GM21576 (cell line): ENCODE results near the gene ACRBP.

Experiments
- ATAC-seq: cut with Tn5 transposase; IDR thresholded peaks from one replicate; pipeline ENCODE4 v1.9.1; 2021; ENCODE audit warnings: mild to moderate bottlenecking, moderate library complexity; ENCODE audit not compliant: unreplicated experiment

Gene ACRBP

DNA sequence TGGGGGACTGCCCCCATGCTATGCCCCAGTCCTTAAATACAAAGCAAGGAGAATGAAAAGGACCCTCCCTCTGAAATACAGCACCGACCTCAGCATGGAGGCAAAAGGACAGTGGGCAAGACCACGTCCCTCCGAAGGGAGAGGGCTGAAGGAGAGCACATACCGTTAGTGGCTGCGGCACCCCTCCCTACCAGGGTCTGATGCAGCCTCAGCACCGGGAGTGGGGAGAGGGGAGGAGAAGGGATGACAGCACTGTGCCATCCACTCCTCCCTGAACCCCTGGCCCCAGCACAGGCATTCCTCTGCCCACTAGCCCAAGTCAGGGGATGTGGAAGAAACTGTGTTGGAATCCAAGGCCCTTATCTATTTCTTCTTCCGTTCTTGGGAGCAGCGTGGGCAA lies 3.6 kb upstream of the ACRBP start:
- no peak for ATAC-seq

DNA sequence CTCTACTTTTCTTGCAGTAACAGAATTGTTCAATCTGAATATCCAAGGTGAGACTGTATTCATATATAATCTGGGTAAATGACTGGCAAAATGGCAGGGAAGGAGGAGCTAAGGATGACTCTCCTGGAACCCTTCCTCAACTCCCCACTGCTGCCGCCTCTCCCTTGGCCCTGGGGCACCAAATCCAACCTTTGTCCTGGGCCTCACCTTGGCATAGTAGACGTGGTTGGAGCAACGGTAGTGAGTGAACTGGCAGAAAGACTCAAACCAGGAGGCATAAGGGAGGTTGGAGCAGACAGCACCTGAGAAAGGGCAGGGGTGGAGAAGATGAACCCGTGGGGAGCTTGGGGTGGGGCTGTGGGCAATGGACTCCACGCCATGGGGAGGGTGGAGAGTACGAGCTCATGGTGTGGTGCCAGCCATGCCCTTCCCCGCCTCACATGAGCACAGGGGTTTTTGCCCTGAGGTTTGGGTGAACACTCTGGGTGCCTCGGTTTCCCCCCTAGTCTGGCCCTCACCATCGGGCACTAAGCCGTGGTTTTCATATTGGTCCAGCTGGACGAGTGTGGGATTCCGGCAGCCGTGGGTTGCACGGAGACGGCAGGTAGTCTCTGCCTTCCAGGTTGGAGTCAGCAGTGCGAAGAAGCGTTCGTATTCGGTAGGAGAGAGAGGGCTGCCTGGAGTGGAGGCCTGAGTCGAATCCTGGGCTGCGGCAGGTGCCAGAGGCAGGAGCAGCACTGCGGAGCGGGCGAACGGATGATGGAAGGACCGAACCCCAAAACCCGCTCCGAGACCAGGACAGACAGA lies 753 bp downstream of the ACRBP start:
- no peak for ATAC-seq

DNA sequence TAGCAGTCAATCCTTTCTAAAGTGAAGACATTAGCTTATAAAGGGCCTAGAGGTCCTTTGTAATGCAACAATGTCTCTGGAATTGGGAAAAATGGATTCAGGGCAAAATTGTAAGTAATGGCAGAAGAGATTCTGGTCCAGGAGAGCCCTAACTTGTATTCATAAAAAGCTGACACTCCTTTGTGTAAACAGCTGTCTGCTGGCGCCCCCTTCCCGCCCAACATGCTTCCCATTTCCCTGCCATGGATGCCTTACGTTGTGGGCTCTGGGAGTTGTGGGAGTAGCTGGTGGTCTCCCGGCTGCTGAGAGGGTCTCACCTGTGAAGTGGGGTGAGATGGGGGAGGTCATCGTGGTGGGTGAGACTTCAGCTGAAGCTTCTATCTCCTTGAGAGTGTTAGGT lies 2.3 kb downstream of the ACRBP start:
- no peak for ATAC-seq

DNA sequence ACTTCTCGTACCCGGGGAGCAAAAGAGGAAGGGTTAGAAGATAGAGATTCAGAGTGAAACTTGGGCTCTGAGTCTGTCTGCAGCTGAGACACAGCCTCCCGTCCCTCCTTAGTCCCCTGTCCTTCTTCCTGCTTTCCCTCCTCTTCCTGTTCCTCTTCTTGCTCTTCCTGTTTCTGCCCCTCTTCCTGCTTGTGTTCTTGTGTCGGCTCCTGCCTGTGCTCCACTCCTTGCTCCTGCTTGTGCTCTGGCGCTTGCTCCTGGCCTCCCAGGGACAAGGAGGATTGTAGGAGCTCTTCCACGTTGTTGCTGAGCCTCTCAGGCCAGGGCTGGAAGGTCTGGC lies 3.0 kb downstream of the ACRBP start:
- ATAC-seq, result no peak

DNA sequence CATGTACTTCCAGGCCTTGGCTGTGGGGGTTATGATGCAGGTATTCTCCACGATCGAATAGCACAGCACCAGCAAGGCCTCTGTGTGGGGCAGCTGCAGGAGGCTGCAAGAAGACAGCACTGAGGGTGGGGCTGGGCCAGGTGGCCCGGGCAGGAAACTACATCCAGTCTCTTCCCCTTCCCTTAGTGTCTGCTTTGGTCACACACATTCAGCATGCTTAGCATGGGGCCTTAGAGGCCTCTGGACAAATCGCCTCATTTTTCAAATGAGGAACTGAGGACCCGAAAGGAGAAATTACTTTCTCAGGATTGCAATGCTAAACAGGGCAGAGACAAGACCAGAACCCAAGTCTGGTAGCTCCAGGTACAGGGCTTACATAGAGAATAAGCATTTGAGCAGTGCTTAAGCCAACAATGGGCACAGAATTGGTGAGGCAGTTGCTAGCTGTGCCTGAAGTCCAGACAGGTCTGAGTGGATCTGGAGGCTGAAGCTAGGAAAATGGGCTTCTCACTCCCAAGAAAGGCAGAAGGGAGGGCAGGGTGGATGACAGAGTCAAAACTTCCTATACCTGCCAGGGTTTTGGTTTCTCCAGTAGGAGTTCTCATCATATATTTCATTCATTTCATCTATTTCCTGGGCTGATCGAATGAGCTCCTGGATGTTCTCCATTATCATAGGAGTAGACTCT lies 3.5 kb downstream of the ACRBP start:
- no peak for ATAC-seq

DNA sequence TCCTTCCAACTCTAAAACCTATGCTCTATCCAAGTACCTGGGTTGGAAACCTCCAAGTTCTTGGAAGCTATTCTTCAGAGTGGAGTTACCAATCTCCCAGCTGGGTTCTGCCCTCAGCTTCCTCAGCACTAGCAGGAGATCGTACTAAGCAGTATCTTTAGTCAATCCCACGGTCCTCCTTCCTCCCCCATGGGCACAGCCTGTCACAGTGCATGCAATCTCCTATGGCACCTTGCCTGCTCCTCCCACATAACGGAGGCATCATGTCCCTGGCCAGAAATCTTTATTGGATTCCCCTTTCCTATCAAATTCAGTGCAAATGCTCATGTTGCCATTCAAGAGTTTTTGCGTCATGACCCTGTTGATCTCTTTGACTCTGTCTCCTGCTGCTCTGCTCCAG lies 6.1 kb downstream of the ACRBP start:
- ATAC-seq, result no peak

DNA sequence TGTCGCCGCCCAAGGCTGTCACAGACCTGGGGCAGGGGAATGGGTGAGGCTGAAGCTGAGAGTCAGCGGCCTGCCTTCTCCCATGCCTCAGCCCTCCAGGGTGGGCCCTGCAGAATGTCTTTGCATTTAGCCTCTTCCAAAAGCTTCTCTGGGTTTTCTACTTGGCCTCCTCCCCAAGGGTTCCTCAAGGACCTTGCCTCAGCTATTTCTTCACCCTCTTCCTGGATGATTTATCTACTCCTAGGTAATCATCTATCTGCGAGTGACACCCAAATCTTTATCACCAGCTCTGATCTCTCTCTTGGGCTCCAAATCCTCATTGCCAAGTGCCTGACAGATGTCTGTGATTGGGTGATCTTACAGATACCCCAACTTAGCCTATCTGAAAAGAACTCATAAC lies 6.7 kb downstream of the ACRBP start:
- ATAC-seq, result no peak

DNA sequence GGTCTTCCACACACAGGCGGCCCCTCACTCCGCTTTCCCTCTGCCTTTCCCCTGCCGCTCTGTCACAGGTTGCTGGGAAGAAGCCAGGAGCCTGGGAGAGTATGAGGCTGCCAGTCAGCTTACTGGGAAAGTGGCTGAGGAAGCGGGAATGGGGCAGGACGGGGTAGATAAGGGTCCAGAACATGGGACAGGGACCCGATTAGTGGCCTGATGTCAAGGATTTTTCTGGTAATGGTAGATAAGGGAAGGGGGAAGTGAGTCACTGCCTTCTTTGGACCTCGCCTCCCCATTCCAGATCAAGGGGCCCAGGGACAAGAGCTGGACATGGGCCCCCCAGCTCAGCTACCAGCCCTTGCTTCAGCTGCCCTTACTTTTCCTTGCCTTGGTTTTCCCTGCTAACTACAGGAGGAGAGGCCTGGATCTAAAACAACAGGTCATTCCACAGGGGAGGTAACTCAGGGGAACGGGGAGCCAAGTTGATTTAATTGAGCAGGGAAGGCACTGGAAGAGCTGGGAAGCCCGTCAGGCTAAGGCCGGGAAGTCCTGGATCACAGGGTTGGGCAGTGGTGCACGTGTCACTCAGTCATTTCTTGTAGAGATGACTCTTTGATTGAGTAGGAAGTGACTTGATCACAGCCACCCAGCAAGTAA lies 8.0 kb downstream of the ACRBP start:
- no peak for ATAC-seq

DNA sequence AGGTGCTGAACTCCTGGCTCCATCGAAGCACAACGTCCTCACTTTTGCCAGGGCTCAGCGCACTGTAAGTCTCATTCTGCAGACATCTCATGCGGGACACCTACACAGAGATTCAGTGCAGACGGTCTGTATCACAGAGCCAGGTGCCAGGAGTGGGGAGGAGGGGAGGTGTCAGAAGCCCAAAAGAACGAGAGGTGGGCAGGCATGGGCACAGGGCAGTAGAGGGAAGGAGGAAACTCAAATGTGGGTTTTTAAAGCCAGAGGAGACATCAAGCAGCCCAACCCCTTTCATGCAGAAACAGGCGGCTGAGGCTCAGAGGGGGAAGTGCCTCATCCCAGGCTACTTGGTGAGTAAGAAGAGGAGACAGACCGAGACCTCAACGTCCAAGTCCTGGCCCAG lies 8.9 kb downstream of the ACRBP start:
- no peak for ATAC-seq

DNA sequence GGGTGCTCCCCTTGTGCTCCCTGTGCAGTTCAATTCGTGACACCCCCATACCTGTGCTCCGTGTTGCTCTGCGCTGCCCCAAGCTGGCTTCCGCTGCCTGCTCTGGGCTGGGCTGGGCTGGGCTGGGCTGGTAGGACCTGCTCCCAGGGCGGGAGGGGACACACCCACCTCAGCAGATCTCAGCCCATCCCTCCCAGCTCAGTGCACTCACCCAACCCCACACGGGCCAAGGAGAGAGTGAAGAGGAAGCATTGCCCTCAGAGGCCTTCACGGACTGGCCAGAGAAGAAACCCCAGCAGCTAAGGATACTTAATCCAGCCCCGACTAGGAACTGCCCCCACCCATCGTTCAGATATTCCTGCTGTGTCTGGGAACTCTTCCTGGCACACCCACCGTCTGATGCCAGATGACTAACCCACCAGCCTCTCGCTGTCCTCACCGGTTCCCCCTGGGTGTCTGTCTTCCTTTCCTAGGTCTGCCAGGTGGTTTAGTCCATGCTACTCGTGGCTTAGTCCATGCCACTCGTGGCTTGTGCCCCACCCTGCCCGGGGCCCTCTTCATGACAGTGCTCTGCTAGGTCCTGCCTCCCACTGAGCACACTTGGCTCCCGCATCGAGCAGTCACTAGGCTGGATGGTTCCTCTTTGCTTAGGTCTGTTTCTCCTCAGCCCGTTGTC lies 11.2 kb downstream of the ACRBP start, which contains the start of gene LPAR5:
LPAR5 (minus strand) TSS at position 104 of the 676 bp plus-strand sequence. CDS start 14,711 bp downstream, outside the sequence.
- peak; percentile 49 for ATAC-seq

DNA sequence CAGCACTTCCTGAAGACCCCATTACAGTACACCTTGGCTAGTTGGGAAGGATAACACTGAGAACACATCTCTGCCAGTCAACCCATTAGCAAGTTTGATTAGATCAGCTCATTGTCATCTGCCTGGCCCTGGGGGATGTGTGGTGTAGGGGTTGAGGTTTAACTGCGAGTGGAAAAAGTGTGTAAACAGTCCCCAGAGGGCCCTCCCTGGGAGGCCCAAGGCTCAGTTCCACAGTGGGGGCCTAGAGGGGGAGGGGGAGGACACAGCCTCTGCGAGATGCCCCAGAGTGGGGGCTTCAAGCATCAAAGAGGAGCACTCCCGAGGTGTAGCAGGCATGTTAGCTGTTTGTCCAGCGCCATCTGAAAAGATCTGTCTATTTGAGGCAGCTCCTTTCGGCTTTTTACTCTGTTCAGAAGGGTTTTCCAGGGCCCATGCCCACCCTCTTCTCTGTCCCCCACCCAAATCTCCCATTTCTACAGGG lies 11.8 kb downstream of the ACRBP start:
- no peak for ATAC-seq

DNA sequence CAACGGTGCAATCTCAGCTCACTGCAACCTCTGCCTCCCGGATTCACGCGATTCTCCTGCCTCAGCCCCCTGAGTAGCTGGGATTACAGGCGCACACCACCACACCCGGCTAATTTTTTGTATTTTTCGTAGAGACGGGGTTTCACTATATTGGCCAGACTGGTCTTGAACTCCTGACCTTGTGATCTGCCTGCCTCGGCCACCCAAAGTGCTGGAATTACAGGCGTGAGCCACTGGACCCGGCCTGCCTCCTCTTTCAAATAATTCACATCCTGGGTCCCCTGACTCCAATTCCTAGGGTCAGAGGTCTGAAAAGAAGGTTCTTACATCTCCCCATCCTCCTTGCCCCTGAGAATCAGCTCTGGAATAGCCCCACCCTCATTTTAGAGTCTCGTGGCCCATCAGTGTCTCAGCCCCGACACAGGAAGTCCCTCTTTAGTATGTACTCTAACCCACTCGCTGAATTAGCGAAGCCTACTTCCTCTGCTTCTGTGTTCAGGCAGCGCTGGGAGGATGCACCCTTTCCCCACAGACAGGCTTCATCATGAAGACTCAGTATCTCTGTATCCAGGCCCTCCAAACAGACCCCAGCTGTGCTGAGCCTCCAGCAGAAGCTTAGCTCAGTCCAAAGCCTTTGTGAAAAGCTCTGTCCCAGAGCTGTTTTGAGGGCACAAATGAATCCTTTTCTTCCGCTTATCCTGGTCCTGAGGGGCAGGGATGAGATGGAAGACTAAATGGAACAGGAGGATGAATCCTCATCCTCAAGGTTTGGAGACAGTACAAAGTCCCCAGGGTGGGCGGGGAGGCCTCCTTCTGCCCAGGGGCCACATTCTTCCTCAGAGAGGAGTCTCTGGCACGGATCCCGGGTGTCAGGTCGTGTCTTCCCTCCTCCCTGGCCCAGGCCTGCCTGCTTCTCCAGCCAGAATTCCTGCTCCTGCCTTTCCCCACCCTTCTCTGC lies 14.9 kb downstream of the ACRBP start:
- ATAC-seq, result peak; percentile 61

DNA sequence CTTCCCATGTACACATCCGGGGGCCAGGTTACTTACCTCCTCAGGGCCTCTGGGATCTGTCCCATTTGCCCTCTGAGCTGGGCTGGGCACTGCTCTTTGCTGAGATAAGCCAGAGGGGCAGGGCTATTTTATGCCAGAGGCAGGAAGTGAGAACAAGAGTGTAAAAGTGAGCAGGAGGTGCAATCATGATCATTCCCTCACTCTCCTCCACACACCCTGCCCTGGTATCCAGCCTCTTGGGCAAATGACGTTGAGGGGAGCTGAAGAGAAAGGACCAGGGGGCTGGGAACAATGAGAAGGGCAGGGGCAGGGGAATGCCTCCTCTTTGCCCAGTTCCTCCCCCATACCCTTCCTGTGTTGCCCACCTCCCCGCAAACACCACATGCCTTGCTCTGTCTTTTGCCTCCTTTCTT lies 15.7 kb downstream of the ACRBP start:
- no peak for ATAC-seq

DNA sequence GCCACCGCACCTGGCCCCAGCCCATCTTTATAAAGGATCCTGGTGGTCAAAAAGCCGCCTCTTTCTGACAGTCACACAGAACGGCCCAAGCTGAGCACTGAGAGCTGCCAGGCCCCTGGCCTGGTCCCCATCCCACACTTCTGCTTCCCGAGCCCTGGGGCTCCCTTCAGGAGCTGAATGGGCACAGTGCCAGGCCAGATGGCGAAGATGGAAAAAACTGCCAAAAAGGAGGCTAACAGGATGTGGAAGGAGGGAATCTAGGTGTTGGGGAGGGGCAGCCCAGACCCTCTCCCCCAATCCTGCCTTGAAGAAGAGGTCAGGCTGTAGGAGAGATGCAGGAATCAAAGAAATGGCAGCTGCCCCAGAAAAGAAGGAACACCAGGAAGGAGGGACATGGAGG lies 16.5 kb downstream of the ACRBP start:
- no peak for ATAC-seq

DNA sequence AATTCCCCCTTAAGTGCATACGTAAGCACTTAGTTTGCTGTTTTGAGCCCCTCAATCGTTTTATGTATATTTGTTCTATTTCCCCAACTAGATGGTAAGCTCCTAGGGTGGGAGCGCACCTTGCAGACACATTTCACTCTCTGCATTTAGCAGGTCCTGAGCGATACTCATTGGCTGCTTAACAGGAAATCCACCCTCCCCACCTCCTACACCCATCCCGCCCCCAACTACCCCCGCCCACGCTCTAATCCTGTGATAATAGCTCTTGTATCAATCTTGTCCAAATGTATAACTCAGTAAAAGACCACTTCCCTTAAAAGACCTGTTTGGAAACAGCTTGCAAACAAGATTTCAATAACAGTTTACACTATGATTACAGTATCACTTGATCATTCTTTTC lies 19.6 kb downstream of the ACRBP start:
- no peak for ATAC-seq

DNA sequence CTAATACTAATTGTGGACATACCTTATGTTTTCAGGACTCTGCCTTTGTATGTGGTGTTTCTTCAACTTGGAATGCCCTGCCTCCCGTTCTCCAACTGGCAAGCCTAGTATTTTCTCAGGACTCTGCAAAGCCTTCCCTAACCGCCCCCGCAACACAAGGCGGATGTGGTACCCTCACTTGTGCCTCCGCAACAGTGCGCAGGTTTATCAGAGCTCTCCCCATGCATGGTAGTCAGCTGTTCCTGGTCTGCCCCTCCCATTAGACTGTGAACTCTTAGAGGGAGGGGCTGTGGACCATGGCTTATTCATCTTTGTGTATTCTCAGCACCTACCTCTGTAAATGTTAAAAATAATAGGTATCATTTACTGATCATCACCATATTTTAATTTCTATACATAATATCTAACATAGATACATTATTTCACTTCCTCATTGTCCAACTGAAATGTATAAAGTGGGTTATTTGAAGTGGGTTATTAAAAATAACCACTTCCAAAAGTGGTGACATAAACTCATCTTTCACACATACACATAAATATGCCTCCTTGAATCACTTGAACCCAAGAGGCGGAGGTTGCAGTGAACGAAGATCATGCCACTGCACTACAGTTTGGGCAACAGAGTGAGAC lies 20.5 kb downstream of the ACRBP start:
- ATAC-seq, result no peak

DNA sequence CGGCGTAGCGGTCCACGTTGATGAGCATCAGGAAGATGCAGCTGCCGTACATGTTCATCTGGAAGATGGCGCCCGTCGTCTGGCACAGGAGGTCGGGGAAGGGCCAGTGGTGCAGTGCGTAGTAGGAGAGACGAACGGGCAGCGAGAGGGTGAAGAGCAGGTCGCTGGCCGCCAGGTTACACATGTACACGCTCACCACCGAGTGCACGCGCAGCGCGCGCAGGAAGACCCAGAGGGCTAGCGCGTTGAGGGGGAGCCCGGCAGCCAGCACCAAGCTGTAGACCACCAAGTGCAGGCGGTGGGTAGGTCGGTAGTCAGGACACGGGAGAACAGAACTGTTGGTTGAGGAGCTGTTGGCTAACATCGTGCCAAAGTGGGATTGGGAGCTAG lies 26.4 kb downstream of the ACRBP start:
- no peak for ATAC-seq

DNA sequence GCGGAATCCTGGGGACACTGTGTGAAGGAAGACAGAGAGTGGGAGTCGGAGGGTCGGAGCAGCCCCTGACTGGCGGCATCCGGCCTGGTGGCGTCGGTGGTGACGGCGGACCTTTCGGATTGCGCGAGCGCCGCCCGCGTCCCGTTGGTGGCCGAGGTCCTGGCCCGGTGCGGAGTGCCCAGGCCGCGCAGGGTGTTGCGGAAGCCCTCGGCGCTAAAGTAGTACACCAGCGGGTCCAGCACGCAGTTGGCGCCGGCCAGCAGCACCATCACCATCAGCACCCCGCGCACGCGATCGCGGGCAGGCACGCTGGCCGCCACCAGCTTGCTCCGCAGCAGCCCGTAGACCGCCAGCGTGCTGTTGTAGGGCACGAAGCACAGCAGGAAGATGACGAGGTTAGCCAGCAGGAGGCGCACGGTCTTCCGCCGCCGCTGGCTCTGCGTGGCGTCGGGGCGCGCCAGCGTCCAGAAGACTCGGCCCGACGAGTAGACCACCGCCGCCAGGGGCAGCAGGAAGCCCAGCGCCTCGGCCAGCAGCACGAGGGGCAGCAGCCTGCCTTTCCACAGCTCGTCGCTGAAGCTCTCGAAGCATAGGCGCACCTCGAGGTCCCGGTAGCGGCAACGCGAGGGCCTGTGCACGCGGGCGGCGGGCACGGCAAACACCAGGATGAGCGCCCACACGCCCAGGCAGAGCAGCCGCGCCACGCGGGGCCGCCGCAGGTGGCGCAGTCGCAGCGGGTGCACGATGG lies 26.9 kb downstream of the ACRBP start:
- ATAC-seq, result no peak
